ENCODE measurements around the gene S100B. TPM values are rescaled to one million over a fixed set of nuclear protein-coding genes. Genes with fewer than 3 reads are reported as not detected.

The S100B gene
- total and polyA plus RNA-seq, 4 donors, result 0.79 to 1.4 (median 1.1) TPM

- no peak overlapping the region for H3K4me3 ChIP-seq (ENCODE audit: low read depth in 1 of 3, low read length in 3 of 3)
- TF ChIP-seq HNF4G (IDR thresholded peaks at IDR 0.05) (no peak), JUND (IDR thresholded peaks at IDR 0.05) (no peak), ZBTB33 (IDR thresholded peaks at IDR 0.05) (no peak), ATF3 (IDR thresholded peaks at IDR 0.05) (no peak), GABPA (IDR thresholded peaks at IDR 0.05 in 1 of 2, conservative IDR thresholded peaks at IDR 0.05 in 1 of 2) (no peak), FOXA1 (IDR thresholded peaks at IDR 0.05) (no peak), RXRA (IDR thresholded peaks at IDR 0.05) (no peak)
- peaks cover 11 to 42% (median 26%) of the 10 kb centered on the region in 4 donors for H3K36me3 ChIP-seq (ENCODE audit: control insufficient read depth in 4 of 4, insufficient read depth in 3 of 4, low read depth in 1 of 4, low read length in 3 of 4)
- WGBS, result 81% methylated on average over 12 of the region's 12 CpGs
- no peaks in the 10 kb centered on the region for H3K9me3 ChIP-seq (ENCODE audit: control insufficient read depth in 4 of 4, low read length in 3 of 4)
- H3K27me3 ChIP-seq (ENCODE audit: control insufficient read depth in 4 of 4, insufficient read depth in 4 of 4, low read length in 3 of 4), result no peaks in the 10 kb centered on the region
- no peaks in the 10 kb centered on the region for H3K4me1 ChIP-seq (ENCODE audit: control insufficient read depth in 4 of 4, insufficient read depth in 4 of 4, low read length in 3 of 4)
- no peak overlapping the region for H3K9ac ChIP-seq (ENCODE audit: low read depth in 1 of 2, low read length in 2 of 2)
- no peak overlapping the region for H3K27ac ChIP-seq (ENCODE audit: low read depth in 1 of 2, low read length in 2 of 2)
- DNase-seq (ENCODE audit: low spot score), result peak; percentile 25
Measured at GRCh38 chr21:46643379-46644177, 38.7 kb upstream of the S100B start.

GRCh38 chr21:46641656-46642055 lies 36.8 kb upstream of the S100B start:
- H3K4me1 ChIP-seq (ENCODE audit: control insufficient read depth in 4 of 4, insufficient read depth in 4 of 4, low read length in 3 of 4), result peaks cover 0 to 8% (median 6%) of the 10 kb centered on the region in 4 donors
- H3K27me3 ChIP-seq (ENCODE audit: control insufficient read depth in 4 of 4, insufficient read depth in 4 of 4, low read length in 3 of 4), result no peaks in the 10 kb centered on the region
- no peak overlapping the region for H3K4me3 ChIP-seq (ENCODE audit: low read depth in 1 of 3, low read length in 3 of 3)
- H3K27ac ChIP-seq (ENCODE audit: low read depth in 1 of 2, low read length in 2 of 2), result no peak overlapping the region
- no peak for TF ChIP-seq RAD21 (IDR thresholded peaks at IDR 0.05)
- no peak for TF ChIP-seq HNF4G (IDR thresholded peaks at IDR 0.05)
- no peak for TF ChIP-seq YY1 (IDR thresholded peaks at IDR 0.05)
- H3K36me3 ChIP-seq (ENCODE audit: control insufficient read depth in 4 of 4, insufficient read depth in 3 of 4, low read depth in 1 of 4, low read length in 3 of 4), result peaks cover 9 to 32% (median 19%) of the 10 kb centered on the region in 4 donors
- H3K9ac ChIP-seq (ENCODE audit: low read depth in 1 of 2, low read length in 2 of 2), result no peak overlapping the region
- WGBS, result 97% methylated on average over 8 of the region's 8 CpGs
- DNase-seq (ENCODE audit: low spot score), result no peak
- H3K9me3 ChIP-seq (ENCODE audit: control insufficient read depth in 4 of 4, low read length in 3 of 4), result no peaks in the 10 kb centered on the region

- WGBS, result 85% methylated on average over 8 of the region's 8 CpGs
- H3K4me1 ChIP-seq (ENCODE audit: control insufficient read depth in 4 of 4, insufficient read depth in 4 of 4, low read length in 3 of 4), result peaks cover 5 to 20% (median 10%) of the 10 kb centered on the region in 4 donors
Measured at GRCh38 chr21:46639489-46640386, 34.9 kb upstream of the S100B start.

More at GRCh38 chr21:46639489-46640386, 34.9 kb upstream of the S100B start:
- Histone ChIP-seq H3K27ac (ENCODE audit: low read depth in 1 of 2, low read length in 2 of 2) (no peak overlapping the region), H3K9me3 (ENCODE audit: control insufficient read depth in 4 of 4, low read length in 3 of 4) (no peaks in the 10 kb centered on the region), H3K4me3 (ENCODE audit: low read depth in 1 of 3, low read length in 3 of 3) (no peak overlapping the region), H3K36me3 (ENCODE audit: control insufficient read depth in 4 of 4, insufficient read depth in 3 of 4, low read depth in 1 of 4, low read length in 3 of 4) (peaks cover 3 to 17% (median 13%) of the 10 kb centered on the region in 4 donors), H3K27me3 (ENCODE audit: control insufficient read depth in 4 of 4, insufficient read depth in 4 of 4, low read length in 3 of 4) (no peaks in the 10 kb centered on the region), H3K9ac (ENCODE audit: low read depth in 1 of 2, low read length in 2 of 2) (no peak overlapping the region)
- DNase-seq (ENCODE audit: low spot score), result no peak
- TF ChIP-seq TAF1 (conservative IDR thresholded peaks at IDR 0.05), result no peak
- no peak for TF ChIP-seq YY1 (IDR thresholded peaks at IDR 0.05)
- no peak for TF ChIP-seq JUND (IDR thresholded peaks at IDR 0.05)
- peak; percentile 66 to 75 for TF ChIP-seq RAD21 (IDR thresholded peaks at IDR 0.05)
- TF ChIP-seq CTCF (IDR thresholded peaks at IDR 0.05; ENCODE audit: low read depth, low read length, missing input control), result peak; percentile 24
- TF ChIP-seq EGR1 (IDR thresholded peaks at IDR 0.05; ENCODE audit: low read depth in 2 of 2), result no peak
